Measurements from ENCODE around the gene COL5A3.
"Not testable (repeated sequence)": the region's sequence is repeated elsewhere in the genome, so short reads cannot be mapped to it uniquely, and the experiment has no call there.

Gene COL5A3

DNA sequence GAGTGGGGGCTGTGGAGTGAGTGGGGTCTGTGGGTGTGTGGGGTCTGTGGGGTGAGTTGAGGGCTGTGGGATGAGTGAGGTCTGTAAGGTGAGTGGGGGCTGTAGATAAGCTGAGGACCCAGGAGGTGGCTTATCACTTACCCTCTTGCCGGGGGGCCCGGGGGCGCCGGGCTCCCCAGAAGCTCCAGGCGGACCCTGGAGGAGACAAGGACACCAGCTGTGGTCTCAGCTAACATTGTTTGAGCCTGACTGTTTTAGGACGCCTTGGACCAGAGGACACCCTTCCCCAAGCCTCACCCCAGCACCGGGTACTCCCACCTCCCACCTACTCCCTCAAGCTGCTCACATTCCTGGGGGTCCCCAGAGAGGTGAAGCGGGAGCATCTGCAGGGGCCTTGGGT is 39.8 kb downstream of the COL5A3 start:
- no peak for DNase-seq (ENCODE audit: low read depth)

DNA sequence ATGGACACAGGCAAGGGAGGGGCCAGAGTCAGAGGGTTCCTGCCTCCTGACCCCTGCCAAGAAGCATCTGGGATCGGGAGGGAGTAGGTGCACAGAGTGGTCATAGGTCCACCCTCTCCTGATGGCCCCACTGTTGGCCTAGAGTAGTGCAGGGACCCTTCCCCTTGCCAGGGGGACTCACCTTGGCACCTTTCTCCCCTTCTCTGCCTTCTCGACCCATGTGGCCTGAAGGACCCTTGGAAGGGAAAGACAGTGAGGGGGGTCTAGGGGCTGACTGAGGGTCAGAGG is 40.7 kb downstream of the COL5A3 start:
- no peak for DNase-seq (ENCODE audit: low read depth)

DNA sequence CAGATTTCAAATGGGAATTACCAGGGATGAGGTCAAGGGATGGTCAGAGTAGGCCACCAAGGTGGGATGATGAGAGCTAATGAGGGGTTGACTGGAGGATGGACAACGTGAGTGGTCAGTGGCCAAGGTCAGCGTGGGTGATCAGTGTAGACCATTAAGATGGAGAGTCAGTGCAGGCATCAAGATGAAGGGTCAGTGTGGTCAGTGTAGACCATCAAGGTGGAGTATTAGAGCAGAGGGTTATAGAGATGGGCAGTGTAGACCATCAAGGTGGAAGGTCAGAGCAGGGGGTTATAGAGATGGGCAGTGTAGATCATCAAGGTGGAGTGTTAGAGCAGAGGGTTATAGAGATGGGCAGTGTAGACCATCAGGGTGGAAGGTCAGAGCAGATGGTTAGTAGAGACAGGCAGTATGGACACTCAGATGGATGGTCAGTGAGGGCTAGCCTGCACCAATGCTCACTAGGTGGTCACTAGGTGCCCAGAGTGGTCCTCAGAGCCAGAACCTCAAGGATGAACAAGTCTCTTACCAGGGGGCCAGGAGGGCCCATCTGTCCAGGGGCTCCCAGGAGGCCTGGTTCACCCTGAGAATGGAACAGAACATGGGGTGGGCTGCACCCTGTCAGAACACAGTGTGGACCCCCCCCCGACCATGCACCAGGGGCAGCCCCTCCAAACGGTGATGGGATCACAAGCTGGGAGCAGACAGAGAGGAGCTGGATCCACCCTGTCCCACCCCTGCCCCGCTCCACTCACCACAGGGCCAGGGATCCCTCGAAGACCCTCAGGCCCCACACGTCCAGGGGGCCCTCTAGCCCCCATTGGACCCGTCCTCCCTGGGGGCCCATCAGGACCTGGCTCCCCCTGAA is 41.2 kb downstream of the COL5A3 start:
- DNase-seq (ENCODE audit: low read depth), result no peak

DNA sequence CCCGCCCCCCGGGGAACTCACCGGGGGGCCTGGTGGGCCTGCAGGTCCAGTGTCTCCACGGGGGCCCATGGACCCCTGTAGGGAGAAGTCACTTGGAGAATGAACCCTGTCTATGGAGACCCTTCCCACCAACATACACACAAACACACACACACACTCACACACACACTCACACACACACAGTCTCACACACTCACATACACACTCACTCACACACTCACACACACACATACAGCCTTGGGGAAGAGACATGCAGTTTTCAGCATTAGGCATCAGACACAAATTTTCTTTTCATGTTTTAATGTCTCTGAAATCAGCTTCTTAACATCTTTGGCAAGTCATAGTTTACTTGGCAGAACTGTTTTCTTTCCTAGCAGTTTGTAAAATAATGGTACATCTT is 43.0 kb downstream of the COL5A3 start:
- no peak for DNase-seq (ENCODE audit: low read depth)

DNA sequence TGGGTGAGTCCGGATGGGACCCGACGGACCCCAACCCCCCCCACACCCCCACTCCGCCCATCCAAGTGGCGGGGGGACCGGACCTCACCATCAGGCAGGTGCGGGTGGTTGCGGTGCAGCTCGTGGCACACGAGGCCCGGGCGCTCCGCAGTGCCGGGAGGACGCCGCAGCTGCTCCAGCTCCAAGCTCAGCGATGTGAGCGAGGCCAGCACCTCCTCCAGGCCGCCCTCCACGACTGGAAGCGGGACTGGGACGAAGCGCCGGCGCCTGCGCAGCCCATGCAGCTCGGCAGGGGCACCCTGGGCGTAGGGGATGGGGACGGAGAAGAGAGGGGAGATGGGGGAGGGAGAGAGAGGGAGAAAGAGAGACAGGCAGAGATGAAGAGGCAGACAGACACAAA is 43.9 kb downstream of the COL5A3 start:
- DNase-seq (ENCODE audit: low read depth), result no peak

DNA sequence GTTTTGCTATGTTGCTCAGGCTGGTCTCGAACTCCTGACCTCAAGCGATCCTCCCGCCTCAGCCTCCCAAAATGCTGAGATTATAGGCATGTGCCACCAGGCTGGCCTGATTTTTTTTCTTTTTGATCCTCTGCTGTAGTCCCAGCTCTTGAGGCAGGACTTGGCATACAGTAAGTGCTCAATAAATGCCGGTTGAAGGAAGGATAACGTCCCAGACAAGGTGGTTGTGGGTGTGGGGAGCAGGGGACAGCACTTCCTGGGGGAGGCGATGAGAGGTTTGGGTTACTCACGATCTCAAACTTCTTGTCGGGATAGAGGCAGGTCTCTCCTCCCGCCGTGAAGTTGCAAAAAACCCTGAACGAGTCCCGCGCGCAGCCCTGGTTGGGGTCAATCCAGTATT is 44.3 kb downstream of the COL5A3 start:
- no peak for DNase-seq (ENCODE audit: low read depth)

DNA sequence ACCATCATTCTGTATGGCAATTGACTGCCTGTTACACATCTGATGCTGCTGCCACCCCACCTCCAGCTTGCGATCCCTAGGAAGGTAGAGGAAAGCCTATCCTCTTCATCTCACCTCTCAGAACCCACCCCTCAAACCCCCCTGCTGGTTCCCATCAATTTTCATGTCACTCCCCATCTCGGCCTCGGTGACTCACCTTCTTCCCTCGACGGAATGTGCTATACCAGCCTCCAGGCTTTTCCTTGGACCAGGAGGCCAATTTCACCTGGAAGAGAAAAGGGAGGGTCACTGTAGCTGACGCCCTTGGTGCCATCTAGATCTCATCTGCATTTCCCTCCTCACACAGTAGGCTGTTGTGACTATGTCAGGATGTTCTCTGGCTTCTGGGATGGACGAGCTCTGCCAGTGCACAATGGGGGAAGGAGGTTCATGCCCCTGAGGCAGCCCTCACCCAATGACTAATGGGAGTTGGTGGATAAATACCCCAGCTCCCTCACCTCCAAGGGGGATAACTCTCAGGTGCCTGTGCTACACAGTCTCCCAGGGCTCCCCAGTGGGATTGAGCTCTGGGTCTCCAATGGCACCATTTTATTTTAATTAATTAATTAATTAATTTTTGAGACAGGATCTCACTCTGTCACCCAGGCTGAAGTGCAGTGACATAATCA is 47.5 kb downstream of the COL5A3 start:
- no peak for DNase-seq (ENCODE audit: low read depth)

DNA sequence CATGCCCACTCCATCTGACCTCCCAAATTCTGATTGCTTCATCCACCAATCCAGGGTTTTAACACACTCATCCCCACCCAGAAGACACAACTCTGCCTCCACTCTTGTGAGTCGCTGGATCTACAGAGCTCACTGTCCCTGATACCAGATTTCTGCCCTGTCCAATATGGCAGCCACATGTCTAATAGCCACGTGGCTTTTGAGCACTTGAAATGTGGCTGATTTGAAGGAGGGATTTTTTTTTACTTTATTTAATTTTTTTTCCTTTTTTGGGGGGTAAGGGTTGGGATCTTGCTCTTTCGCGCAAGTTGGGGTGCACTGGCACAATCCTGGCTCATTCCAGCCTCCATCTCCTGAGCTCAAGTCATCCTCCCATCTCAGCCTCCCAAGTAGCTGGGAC is 49.2 kb downstream of the COL5A3 start:
- no peak for DNase-seq (ENCODE audit: low read depth)

DNA sequence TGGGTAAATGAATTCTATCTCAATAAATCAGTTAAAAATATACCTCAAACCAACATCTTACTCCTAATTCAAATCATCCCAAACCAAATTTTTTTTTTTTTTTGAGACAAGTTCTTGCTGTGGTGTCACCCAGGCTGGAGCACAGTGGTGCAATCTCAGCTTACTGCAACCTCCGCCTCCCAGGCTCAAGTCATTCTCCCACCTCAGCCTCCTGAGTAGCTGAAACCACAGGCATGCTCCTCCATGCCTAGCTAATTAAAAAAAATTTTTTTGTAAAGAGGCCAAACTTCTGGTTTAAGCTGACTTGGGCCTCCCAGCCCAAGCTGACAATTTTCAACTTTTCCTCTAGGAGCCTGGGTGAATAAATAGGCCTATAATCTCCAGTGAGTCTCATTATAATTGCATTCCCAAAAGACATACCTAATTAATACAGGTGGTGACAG is 51.9 kb downstream of the COL5A3 start:
- DNase-seq (ENCODE audit: low read depth), result no peak

DNA sequence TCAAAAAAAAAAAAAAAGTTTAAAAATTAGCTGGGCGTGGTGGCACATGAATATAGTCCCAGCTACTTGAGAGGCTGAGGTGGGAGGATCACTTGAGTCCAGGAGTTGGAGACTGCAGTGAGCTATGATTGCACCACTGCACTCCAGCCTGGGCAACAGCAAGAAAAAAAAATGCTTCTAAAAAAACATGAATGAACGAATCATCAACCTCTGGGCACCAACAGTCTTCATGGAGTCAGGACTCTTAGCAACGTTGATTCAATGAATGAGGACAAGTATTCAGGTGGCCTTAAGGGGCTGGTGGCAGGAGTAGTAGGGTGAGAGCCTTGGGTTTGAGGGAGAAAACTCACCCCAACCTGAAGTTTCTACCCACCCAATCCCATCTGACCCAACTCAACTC is 53.3 kb downstream of the COL5A3 start:
- no peak for DNase-seq (ENCODE audit: low read depth)

DNA sequence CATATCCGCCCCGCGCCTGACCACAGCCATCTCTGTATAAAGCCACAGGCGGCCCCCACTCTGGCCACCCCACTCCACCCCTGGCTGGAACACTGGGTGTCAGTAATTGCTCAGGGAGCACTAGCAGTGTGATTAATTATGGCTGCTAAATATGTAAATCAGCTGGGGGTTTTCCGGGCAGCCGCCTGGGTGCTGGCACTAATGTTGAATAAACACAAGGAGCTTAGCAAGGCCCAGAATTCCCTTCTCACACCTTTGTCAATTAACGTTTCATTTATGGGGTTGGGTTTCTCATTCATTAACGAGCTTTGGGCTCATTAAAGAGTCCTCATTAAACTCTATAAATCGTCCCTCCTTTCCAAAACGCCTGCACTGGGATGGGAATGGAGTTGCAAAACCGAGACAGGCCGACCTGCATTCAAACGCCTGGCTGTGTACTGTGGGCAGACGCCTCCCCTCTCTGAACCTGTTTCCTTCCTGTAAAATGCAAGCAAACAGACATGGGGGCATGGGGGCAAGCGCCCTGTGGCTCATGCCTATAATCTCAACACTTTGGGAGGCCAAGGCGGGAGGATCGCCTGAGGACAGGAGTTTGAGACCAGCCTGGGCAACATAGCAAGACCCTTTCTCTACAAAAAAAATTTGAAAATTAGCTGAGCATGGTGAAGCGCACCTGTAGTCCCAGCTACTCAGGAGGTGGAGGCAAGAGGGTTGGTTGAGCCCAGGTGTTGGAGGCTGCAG is 56.3 kb downstream of the COL5A3 start:
- no peak for DNase-seq (ENCODE audit: low read depth)

DNA sequence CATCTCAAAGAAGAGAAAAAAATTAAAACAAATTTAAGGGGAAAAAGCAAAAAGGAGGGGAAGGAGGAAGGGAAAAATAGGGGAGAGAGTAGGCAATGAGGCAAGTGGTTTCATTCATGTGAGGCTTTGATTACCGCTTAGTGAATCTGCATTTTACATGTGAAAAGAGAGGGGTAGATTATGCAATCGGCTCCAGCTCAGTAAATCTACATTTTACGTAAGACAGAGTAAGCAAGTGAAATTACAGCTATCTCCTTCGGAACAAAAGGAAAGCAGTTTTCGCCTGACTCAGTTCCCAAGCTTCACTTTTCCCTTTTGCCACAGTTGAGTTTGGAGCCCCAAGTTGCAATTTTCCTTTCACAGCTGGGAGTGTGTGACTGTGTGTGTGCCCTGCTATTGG is 58.0 kb downstream of the COL5A3 start:
- no peak for DNase-seq (ENCODE audit: low read depth)

DNA sequence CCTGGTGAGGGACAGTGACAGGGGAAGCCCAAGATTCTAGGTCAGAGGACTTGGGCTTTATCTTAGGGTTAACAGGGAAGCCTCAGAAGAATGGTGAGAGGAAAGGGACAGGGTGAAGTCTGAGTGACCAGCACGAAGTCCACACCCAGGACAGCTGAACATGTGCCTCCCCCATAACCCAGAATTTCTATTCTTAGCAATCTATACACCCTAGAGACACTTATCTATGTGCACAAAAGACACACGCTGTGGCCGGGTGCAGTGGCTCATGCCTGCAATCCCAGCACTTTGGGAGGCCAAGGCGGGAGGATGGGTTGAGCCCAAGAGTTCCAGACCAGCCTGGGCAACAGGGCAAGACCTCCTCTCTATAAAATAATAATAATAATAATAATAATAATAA is 62.9 kb downstream of the COL5A3 start:
- DNase-seq (ENCODE audit: low read depth), result no peak

DNA sequence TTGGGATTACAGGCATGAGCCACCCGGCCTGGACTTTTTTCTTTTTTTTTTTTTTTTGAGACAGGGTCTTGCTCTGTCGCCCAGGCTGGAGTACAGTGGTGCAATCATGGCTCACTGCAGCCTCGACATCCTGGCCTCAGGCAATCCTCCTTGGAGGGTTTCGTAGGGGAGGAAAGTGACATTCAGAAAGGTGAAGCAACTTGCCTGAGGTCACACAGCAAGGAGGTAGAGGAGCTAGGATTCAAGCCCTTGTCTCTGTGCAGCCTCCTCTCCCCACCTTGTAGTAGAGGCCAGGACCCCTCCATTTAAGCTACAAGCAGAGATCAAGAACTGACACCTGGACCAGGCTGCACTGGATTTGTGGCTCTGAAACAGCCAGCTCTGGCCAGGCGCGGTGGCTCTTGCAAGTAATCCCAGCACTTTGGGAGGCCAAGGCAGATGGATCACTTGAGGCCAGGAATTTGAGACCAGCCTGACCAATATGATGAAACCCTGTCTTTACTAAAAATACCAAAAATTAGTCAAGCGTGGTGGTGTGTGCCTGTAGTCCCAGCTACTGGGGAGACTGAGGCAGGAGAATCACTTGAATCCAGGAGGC is 63.7 kb downstream of the COL5A3 start:
- DNase-seq (ENCODE audit: low read depth), result not testable (repeated sequence)

DNA sequence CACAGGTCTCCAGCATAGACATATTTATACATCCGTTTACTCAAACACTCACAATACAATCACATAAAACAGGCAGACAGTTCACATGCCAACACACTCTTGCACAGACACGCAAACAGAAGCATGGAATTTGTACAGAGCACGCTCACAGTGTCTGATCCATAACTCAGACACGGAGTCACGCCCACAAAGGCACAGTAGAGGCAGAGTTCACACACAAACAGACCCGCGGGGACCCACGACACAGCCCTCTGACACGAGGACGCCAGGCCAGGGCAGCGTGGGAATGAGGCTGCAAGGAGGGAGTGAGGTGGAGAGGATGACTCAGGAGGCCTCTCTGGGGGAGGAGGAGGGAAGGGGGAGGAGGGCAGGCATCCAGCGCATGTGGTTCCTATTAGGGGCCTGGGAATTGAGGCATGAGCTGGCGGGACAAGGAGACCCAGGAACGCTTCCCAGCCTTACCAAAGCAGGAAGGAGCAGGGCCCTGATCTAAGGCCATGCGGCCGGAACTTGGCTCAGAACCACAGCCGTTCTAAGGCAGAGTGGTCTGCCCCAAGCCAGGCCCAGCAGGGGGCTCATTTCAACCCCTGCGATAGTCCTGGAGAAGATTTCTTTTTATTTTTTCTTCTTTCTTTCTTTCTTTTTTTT is 64.9 kb downstream of the COL5A3 start:
- no peak for DNase-seq (ENCODE audit: low read depth)

DNA sequence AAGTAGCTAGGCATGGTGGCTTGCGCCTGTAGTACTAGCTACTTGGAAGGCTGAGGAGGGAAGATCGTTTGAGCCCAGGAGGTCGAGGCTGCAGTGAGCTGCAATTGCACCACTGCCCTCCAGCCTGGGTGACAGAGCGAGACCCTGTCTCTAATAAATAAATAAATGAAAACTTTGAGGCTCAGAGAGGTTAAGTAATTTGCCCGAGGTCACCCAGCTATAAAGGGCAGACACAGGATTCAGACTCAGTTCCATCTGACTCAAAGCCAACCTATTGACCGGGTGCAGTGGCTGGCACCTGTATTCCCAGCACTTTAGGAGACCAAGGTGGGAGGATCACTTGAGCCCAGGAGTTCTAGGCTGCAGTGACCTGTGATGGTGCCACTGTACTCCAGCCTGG is 66.6 kb downstream of the COL5A3 start:
- no peak for DNase-seq (ENCODE audit: low read depth)

DNA sequence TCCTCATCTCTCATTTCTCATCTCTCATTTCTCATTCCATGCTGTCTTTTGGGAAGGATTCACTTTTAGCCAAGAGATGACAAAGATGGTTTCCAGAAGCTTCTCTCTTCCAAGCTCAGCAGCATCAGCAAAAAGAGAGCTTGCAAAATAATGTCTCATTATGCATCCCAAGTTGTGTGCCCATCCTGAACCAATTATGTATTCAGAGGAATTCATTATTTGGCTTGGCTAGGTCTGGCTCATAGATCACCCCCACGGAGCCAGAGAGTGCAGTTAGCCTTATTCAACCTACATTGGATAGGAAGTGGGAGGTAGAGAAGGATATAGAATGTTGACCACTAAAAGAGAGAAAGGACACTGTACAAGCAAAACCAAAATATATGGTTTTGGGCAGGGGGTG is 68.6 kb downstream of the COL5A3 start:
- no peak for DNase-seq (ENCODE audit: low read depth)

DNA sequence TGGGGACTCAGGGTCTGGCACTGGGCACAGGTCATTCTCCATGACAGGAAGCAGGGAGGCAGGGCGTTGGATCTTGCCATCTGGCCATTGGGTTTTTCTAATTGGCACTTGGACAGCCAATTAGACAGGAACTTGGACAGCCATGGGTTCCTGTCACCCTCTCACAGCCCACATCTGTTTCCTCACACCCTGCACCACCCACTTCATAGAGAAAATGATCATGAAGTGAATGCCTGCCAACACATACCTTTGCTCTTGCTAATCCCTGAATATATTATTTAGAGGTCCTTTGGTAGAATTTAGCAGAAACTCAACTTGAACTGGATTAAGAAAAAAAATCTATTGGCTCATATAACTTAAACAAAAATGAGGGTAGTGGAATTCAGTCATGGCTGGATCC is 69.1 kb downstream of the COL5A3 start:
- no peak for DNase-seq (ENCODE audit: low read depth)

DNA sequence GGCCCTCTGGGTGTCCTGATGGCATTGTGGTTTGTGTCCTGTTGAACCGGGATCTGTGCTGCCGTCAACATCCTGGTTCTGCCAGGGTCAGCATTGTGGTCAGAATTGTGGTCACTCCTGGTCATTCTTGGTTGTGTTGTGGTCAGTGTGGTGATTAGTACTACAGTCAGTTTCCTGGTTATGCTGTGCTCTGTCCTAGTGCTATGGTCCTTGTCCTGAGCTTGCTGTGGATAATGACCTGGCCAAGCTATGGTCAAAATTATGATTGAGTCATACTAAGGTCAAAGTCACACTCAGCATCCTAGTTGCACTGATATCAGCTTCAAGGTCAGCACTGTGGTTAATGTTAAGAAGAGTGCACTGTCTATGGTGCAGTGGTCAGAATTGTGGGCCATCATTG is 69.5 kb downstream of the COL5A3 start:
- DNase-seq (ENCODE audit: low read depth), result no peak

DNA sequence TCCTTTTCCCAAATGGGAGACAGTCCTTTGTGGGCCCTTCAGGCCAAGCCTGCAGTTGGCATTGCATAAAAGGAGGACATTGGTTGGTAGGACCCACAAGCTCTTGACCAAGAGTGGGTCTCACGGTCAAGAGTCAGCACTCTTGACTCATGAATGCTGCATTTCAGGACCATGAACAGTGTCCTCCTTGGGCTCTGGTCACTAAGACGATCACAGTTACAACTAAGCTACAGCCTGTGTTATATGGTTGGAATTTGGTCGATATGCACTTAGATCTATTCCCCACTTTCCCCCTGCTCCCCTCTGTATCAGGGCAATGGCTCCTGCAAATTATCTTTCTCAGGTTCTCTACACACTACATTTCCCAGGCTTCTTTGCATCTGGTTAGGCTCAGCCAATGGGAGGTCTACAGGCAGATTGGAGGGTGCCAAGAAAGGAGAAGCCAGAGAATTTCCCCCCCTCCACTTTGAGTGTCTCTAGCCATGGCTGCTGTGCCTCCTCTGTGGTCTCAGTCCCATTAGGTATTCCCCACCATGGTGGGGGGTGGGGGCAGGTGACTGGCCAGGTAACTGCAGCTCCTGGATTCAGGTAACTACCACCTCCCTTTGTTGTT is 70.9 kb downstream of the COL5A3 start:
- no peak for DNase-seq (ENCODE audit: low read depth)

DNA sequence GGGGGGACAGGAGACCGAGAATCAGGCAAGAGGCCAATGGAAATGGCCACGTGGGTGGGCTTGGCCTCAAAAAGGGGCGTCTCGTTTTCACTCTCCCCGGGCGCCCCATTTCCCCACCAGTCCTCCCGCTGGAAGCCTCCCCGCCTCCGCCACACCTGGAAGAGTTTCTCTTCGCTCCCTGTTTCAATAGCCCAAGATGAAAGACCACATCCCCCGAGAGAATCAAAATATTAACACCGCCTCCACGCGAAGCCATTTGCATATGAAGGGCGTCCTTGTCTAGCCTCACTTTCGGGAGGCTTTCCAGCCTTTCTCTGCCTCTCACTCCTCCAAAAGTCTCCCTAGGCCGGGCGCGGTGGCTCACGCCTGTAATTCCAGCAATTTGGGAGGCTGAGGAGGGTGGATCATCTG is 73.3 kb downstream of the COL5A3 start:
- DNase-seq (ENCODE audit: low read depth), result no peak
